ENCODE results near the gene FLOT1. TPM values are rescaled to one million over a fixed set of nuclear protein-coding genes. Genes with fewer than 3 reads are reported as not detected.
"Not testable (repeated sequence)": the region's sequence is repeated elsewhere in the genome, so short reads cannot be mapped to it uniquely, and the experiment has no call there.

FLOT1 gene
- total RNA-seq, 2 donors from 2014 or later, result 135 to 177 TPM

GRCh38 chr6:30767158-30767943 is 24.9 kb upstream of the FLOT1 start:
- no peaks in the 10 kb centered on the region for H3K9me3 ChIP-seq
- H3K36me3 ChIP-seq, result no peaks in the 10 kb centered on the region
- H3K27me3 ChIP-seq (replicated peaks; ENCODE audit: insufficient read depth), result no peaks in the 10 kb centered on the region
- no peak overlapping the region for H3K27ac ChIP-seq
- no peak for TF ChIP-seq CTCF (IDR thresholded peaks at IDR 0.05)
- no peak for DNase-seq (ENCODE audit: low spot score)
- no peak for ATAC-seq (ENCODE audit: insufficient number of reproducible peaks, low FRiP score, low read depth)
- peaks cover 12 to 27% of the 10 kb centered on the region in 2 donors for H3K4me1 ChIP-seq (ENCODE audit: control insufficient read depth in 1 of 2, low read depth in 2 of 2)
- no peak overlapping the region for H3K4me3 ChIP-seq

- Histone ChIP-seq H3K36me3 (no peaks in the 10 kb centered on the region), H3K4me3 (no peak overlapping the region), H3K9me3 (no peaks in the 10 kb centered on the region), H3K4me1 (ENCODE audit: control insufficient read depth in 1 of 2, low read depth in 2 of 2) (peaks cover 12 to 27% of the 10 kb centered on the region in 2 donors), H3K27ac (no peak overlapping the region), H3K27me3 (replicated peaks; ENCODE audit: insufficient read depth) (no peaks in the 10 kb centered on the region)
- ATAC-seq (ENCODE audit: insufficient number of reproducible peaks, low FRiP score, low read depth) (no peak), DNase-seq (ENCODE audit: low spot score) (no peak)
- TF ChIP-seq CTCF (IDR thresholded peaks at IDR 0.05), result no peak
These were observed 24.1 kb upstream of the FLOT1 start for GRCh38 chr6:30766461-30767157.

GRCh38 chr6:30765495-30765894 is 23.0 kb upstream of the FLOT1 start:
- not testable (repeated sequence) for H3K27ac ChIP-seq; H3K36me3 ChIP-seq; H3K9me3 ChIP-seq; ATAC-seq (ENCODE audit: insufficient number of reproducible peaks, low FRiP score, low read depth); H3K4me3 ChIP-seq; H3K27me3 ChIP-seq (replicated peaks; ENCODE audit: insufficient read depth); DNase-seq (ENCODE audit: low spot score)
- peaks cover 12 to 34% of the 10 kb centered on the region in 2 donors for H3K4me1 ChIP-seq (ENCODE audit: control insufficient read depth in 1 of 2, low read depth in 2 of 2)

- not testable (repeated sequence) for H3K27me3 ChIP-seq (replicated peaks; ENCODE audit: insufficient read depth); H3K4me3 ChIP-seq; H3K36me3 ChIP-seq; H3K27ac ChIP-seq; DNase-seq (ENCODE audit: low spot score); ATAC-seq (ENCODE audit: insufficient number of reproducible peaks, low FRiP score, low read depth); H3K9me3 ChIP-seq
- peaks cover 13 to 36% of the 10 kb centered on the region in 2 donors for H3K4me1 ChIP-seq (ENCODE audit: control insufficient read depth in 1 of 2, low read depth in 2 of 2)
These were observed 22.1 kb upstream of the FLOT1 start for GRCh38 chr6:30764490-30765043.

GRCh38 chr6:30763618-30764489 is 21.4 kb upstream of the FLOT1 start:
- Histone ChIP-seq H3K4me1 (ENCODE audit: control insufficient read depth in 1 of 2, low read depth in 2 of 2) (peaks cover 16 to 36% of the 10 kb centered on the region in 2 donors), H3K27ac (no peak overlapping the region)
- no peak for TF ChIP-seq CTCF (IDR thresholded peaks at IDR 0.05)

More at GRCh38 chr6:30763618-30764489, 21.4 kb upstream of the FLOT1 start:
- no peaks in the 10 kb centered on the region for H3K27me3 ChIP-seq (replicated peaks; ENCODE audit: insufficient read depth)
- DNase-seq (ENCODE audit: low spot score), result no peak
- ATAC-seq (ENCODE audit: insufficient number of reproducible peaks, low FRiP score, low read depth), result no peak
- no peak overlapping the region for H3K4me3 ChIP-seq
- H3K36me3 ChIP-seq, result no peaks in the 10 kb centered on the region
- no peaks in the 10 kb centered on the region for H3K9me3 ChIP-seq
